AG09319 (cell line): ENCODE results near the gene CDH22.
A peak's percentile ranks its signal among the peaks of the same experiment; 100 is the strongest.

Experiments
- DNase-seq: peaks from one replicate; pipeline ENCODE4 v3.0.0-alpha.2; 2010; ENCODE audit warnings: low read depth; ENCODE audit errors: extremely low read depth
- TF ChIP-seq, protein P1 (sequence below): IDR thresholded peaks from 2 replicates; pipeline ENCODE4 v1.5.1; 2011; ENCODE audit warnings: low read depth, mild to moderate bottlenecking, inconsistent platforms, low read length, moderate library complexity

CDH22 gene

DNA sequence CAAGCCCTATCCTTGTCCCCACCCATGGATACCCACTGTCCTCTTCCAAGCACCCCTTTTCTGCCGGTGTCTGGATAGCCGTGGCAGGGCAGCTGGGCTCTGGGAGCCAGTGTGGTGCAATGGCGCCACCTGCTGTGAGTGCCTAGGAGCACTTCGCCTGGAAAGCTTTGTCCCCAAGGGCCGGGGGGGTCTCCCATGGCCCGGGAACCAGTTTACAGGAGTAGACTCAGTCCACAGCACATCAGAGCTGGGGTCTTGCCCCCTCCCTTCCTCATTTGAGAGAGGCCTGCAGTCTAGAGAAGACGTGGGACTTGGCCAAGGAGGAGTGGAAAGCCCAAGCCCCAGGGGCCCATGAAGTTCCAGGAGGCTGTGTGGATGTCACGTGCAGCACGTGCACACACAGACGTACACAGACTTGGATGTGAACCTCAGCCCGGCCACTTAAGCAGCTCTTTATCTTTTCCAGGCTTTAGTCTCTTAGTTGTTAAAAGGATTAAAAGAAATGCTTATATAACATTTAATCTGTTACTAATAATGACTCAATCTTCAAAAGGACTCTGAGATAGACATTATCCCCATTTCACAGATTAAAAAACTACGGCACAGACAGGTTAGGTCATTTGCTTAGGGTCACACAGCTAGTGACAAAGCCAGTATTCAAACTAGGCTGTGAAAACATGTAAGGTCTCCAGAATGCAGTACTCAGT lies 40.9 kb upstream of the CDH22 start:
- TF ChIP-seq, protein P1, sequence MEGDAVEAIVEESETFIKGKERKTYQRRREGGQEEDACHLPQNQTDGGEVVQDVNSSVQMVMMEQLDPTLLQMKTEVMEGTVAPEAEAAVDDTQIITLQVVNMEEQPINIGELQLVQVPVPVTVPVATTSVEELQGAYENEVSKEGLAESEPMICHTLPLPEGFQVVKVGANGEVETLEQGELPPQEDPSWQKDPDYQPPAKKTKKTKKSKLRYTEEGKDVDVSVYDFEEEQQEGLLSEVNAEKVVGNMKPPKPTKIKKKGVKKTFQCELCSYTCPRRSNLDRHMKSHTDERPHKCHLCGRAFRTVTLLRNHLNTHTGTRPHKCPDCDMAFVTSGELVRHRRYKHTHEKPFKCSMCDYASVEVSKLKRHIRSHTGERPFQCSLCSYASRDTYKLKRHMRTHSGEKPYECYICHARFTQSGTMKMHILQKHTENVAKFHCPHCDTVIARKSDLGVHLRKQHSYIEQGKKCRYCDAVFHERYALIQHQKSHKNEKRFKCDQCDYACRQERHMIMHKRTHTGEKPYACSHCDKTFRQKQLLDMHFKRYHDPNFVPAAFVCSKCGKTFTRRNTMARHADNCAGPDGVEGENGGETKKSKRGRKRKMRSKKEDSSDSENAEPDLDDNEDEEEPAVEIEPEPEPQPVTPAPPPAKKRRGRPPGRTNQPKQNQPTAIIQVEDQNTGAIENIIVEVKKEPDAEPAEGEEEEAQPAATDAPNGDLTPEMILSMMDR: peak; percentile 76
- no peak for DNase-seq

DNA sequence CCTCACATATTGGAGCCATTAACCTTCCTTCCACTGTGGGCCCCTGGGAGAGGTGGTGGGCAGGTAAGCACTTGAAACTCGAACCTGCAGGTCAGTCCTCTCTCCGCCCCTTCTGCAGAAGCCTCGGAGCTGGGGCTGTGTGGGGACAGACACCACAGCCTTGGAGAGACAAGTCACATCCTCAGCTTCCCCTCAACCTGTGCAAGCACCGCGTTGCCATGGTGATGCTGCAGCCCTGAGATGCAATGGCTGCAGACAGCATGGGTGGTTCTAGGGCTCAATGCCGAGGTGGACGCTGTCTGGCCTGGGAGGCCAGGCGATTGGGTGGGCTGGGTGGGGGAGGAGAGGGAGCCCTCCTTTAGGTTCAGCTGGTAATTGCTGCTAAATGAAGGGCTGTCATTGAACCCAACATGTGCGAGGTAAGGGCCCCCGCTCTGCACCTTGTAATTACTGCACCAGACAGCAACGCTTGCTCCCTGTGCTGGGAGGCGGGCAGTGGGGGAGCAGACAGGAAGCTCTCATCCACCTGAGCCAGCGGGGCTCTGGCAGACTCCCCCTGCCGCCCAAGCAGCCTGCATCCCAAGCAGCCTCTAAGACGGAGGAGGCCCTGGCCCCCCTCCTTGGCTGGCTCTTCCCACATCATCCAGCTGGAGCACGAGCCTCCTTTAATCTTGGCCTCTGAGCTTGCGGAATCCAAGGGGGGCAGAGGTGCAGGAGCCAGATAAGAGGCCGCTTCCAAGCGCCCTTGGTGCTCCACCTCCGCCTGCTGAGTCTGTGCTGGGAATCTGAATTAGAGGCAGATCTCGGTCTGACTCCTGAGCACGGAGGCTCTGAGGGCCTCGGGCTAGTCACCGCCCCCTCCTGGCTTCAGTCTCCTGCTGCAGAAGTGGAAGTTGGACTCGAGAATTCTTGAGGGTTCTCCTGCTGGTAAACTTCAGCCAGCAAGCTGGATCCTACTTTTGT lies 39.8 kb upstream of the CDH22 start:
- TF ChIP-seq, protein P1: peak; percentile 37
- no peak for DNase-seq

DNA sequence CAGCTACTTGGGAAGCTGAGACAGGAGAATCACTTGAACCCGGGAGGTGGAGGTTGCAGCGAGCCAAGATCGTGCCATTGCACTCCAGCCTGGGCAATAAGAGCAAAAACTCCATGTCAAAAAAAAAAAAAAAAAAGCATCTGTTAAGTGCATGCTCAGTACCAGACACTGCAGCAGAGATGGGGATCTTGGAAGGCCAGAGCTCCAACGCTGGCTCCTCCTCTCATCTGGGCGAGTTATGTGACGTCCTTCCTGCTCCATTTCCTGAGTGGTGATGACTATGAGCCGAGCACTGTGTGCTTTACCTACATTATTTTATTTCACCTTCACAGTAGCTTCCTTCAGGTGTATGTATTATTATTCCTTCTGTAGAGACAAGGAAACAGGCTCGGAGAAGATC lies 38.5 kb upstream of the CDH22 start:
- no peak for DNase-seq
- TF ChIP-seq, protein P1: no peak

DNA sequence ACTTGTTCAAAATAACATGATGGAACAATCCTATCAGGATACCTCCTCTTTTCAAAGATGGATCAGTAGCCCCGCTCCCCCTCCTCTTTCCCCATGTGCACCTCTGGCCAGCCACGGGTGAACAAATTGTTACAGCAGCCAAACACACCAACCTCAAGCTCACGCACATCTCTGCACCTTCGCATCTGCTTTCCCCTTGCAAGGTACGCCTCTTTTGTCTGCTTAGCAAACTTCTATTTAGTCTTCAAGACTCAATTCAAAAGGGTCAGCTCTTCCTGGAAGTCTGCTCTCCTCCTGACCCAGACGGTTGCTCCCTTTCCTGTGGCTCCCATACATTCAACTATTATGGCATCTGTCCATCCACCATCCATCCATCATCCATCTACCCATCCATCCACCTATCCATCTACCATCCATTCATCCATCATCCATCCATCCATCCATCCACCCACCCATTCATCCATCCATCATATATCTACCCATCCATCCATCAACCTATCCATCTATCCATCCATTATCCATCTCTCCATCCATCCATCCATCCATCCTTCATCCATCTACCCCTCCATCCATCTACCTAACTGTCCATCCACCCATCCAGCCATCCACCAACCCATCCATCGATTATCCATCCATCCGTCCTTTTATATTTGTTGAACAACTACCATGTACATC lies 36.3 kb upstream of the CDH22 start:
- TF ChIP-seq, protein P1: no peak
- no peak for DNase-seq

DNA sequence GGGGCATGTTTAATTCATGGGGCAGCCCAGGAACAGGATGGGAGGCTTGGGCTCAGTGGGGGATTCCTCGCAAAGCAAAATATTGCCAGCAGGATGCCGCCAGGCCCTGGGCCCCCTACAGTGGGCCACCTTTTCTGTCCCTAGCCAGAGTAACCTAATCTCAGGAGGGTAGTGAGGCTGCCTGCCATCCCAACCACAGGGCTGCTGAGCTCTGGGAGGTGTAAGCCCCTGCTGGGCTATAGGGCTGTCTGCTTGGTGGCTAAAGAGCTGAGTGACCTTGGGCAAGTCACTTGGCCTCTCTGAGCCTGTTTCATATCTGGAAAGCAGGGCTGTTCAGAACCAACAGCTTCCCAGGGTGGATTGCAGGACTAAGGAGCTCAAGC lies 35.7 kb upstream of the CDH22 start:
- TF ChIP-seq, protein P1: no peak
- DNase-seq: no peak

DNA sequence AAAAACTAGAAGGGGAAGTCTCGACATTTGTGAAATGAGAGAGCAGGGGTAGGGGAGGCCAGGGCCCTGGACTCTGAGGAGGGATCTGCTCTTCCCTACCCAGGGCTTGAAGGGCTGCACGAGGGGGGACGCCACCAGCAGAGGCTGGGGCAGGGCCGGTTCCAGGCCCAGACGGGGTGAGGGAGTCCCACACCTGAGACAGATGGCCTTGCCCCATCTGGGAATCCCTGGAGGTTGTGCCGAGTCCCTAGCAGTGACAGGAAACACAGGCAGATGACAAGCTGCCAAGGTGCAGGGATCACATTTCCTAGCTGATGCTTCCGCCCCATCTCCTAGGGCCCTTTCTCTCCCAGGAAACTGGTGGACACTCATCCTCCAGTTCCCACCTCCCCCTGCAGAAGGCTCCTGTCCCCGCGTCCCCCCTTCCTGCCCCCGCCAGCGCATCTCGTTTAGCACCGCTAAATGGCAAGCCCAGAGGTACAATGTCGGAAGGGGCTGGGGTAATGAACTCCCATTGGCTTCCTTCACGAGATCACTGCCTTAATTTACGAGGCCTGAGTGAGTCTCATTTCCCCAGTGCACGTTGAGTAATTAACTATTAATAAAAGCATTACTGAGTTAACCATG lies 35.2 kb upstream of the CDH22 start:
- no peak for DNase-seq
- TF ChIP-seq, protein P1: no peak
